ENCODE measurements around the gene ANGPTL8. TPM values are rescaled to one million over a fixed set of nuclear protein-coding genes. Genes with fewer than 3 reads are reported as not detected.

Gene ANGPTL8
- total and polyA plus RNA-seq, 8 donors, result 0.38 to 2.2 (median 1.4) TPM; not detected in 4

DNA sequence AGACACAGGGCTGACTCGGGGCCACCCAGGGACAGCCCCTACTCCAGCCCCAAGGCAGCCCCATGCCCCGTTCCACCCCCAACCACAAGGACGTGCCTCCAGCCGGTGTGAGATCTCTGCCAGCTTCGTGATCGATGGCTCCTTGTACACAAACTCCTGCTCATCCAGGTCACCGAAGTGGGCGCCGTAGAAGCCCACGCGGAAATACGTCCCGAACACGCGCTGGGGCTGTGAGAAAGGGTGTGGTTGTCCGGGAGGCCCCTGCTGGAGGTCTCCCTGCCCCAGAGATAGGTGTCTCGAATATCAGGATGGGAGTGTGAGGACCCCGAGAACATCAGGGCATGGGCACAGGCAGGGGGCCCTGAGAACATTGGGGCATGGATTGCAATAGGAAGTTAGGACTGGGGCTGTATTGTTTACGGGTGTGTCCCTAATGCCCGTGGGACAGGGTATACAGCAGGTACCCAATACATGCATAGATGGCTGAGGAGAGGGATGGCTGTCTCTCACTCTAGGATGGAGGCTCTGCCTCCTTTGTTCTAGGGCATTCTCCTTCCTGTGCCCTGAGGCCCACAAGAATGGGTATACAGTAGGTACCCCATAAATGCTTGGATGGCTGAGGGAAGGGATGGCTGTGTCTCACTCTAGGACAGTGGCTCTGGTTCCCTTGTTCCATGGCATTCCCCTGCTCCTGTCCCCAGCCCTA, 36.8 kb upstream of the ANGPTL8 start:
- DNase-seq (no peak), FAIRE-seq (no peak), ATAC-seq (no peak)
- Histone ChIP-seq H3K9me3 (no peaks in the 10 kb centered on the region), H3K27ac (peak overlapping the region in 1 of 4 donors; percentile 28), H3K4me3 (no peak overlapping the region), H3K36me3 (no peaks in the 10 kb centered on the region), H3K27me3 (no peaks in the 10 kb centered on the region), H3K4me1 (peaks cover 0 to 5% (median 0%) of the 10 kb centered on the region in 3 donors)
- intact Hi-C loops (cut with DNase I), result loop anchor here in 2 of 3 donors (5.0 to 10.0 kb wide), 2 partner anchors 70 to 168 kb away; no protein-coding TSS in a partner anchor
- 86 to 90% methylated on average over 20 of the region's 20 CpGs for WGBS, 2 donors
- TF ChIP-seq, protein P1, sequence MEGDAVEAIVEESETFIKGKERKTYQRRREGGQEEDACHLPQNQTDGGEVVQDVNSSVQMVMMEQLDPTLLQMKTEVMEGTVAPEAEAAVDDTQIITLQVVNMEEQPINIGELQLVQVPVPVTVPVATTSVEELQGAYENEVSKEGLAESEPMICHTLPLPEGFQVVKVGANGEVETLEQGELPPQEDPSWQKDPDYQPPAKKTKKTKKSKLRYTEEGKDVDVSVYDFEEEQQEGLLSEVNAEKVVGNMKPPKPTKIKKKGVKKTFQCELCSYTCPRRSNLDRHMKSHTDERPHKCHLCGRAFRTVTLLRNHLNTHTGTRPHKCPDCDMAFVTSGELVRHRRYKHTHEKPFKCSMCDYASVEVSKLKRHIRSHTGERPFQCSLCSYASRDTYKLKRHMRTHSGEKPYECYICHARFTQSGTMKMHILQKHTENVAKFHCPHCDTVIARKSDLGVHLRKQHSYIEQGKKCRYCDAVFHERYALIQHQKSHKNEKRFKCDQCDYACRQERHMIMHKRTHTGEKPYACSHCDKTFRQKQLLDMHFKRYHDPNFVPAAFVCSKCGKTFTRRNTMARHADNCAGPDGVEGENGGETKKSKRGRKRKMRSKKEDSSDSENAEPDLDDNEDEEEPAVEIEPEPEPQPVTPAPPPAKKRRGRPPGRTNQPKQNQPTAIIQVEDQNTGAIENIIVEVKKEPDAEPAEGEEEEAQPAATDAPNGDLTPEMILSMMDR (IDR thresholded peaks at IDR 0.05), result no peak

DNA sequence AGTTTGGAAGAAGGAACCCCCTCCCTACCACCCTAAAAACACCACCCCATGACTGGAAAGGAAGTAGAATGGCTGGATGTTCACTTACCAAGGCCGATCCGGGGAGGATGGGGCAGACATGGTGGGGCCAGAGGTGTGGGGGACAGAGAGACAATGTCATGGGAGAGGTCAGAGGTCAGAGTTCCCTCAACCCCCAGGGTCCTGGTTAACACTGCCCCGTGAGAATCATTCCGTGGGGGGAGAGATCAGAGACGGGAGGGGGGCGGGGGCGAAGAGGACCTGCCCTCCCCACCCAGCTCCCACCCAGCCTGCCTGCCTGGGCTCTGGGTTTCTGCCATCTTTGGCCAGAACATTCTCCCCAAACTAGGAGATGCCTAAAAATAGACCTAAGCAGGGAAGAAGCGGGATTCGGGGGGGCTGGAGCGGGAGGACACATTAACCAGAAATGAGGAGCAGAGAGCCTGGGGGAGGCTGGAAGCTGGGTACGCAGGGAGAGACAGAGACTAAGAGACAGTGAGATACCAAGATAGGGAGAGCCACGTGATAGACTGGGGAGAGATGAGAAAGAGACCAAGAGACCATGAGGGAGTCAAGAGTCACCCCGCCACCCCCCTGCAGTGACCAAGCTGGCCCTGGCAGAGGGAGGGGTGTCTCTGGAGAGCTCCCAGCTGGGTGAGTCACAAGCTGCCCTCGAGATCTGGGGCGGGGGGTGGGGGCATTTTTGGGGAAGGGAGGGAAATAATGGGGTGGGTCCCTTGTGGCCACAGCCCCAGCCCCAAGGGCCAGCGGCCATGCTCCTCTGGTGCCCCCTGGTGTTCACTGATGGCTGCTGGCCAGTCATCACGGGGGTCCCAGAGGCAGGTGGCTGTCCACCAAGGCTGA, 36.0 kb upstream of the ANGPTL8 start:
- no peak for FAIRE-seq
- TF ChIP-seq, protein P1 (IDR thresholded peaks at IDR 0.05), result peak; percentile 46 to 64 (median 58)
- DNase-seq, result peak in 5 of 6 donors; percentile 44 to 79 (median 71)
- H3K4me3 ChIP-seq, result no peak overlapping the region
- H3K9me3 ChIP-seq, result no peaks in the 10 kb centered on the region
- ATAC-seq, result peak; percentile 28 to 76 (median 62)
- no peaks in the 10 kb centered on the region for H3K36me3 ChIP-seq
- H3K27ac ChIP-seq, result peak overlapping the region in 1 of 4 donors; percentile 28
- H3K4me1 ChIP-seq, result peaks cover 0 to 2% (median 0%) of the 10 kb centered on the region in 3 donors
- 51 to 52% methylated on average over 17 of the region's 17 CpGs for WGBS, 2 donors
- intact Hi-C loops (cut with DNase I), result loop anchor here in 2 of 3 donors (2.0 to 10.0 kb wide), 3 partner anchors 65 to 169 kb away; no protein-coding TSS in a partner anchor
- H3K27me3 ChIP-seq, result no peaks in the 10 kb centered on the region

DNA sequence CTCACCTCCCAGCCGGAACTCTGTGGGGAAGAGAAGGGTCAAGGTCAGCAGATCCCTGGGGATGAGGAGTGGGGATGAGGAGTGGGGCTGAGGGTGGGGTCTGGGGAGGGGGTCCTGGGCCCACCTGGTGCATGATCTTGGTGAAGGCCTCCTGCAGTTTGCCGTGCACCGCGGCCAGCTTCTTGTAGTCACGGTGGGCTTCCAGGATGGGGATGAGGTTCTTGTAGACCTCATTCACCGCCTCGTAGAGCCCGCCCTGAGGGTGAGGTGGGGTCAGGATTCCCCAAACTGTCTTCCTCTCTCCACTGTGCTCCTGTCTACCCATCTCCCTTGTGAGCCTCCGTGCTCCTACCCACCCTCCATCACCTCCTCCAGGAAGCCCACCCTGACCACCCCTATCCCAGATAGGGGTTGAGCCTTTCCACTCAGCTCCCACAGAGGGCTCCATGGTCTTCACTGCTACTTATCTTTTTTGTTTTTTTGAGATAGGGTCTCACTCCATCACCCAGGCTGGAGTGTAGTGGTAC, 35.3 kb upstream of the ANGPTL8 start:
- TF ChIP-seq, protein P1 (IDR thresholded peaks at IDR 0.05), result no peak
- Histone ChIP-seq H3K27ac (no peak overlapping the region), H3K9me3 (no peaks in the 10 kb centered on the region), H3K4me1 (no peaks in the 10 kb centered on the region), H3K36me3 (no peaks in the 10 kb centered on the region), H3K27me3 (no peaks in the 10 kb centered on the region), H3K4me3 (no peak overlapping the region)
- WGBS, 2 donors, result 78 to 87% methylated on average over 9 of the region's 9 CpGs
- ATAC-seq, result peak in 1 of 4 donors; percentile 4
- FAIRE-seq, result no peak
- DNase-seq, result no peak
- intact Hi-C loops (cut with DNase I), result loop anchor here in 2 of 3 donors (2.0 to 10.0 kb wide), 3 partner anchors 65 to 169 kb away; no protein-coding TSS in a partner anchor

DNA sequence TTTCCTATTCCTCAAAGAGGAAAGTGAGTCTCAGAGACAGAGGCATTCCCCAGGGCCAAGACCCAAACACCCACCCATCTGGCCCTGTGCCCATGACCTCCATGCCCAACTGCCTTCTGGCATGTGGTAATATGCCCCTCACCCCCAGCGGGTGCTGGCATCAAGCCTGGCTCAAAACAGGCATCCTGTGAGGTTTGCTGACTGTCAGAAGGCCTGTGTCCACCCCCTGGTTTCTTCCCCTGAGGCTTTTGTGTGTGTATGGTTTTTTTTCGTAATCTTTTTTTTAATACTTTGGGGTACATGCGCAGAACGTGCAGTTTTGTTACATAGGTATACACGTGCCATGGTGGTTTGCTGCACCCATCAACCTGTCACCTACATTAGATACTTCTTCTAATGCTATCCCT, 34.5 kb upstream of the ANGPTL8 start:
- Histone ChIP-seq H3K9me3 (no peaks in the 10 kb centered on the region), H3K4me1 (no peaks in the 10 kb centered on the region), H3K4me3 (no peak overlapping the region), H3K27ac (no peak overlapping the region), H3K36me3 (no peaks in the 10 kb centered on the region), H3K27me3 (no peaks in the 10 kb centered on the region)
- DNase-seq (peak in 2 of 6 donors; percentile 48 to 66), ATAC-seq (no peak), FAIRE-seq (no peak)
- intact Hi-C loops (cut with DNase I), result loop anchor here in 2 of 3 donors (2.0 to 10.0 kb wide), 3 partner anchors 66 to 170 kb away; no protein-coding TSS in a partner anchor
- TF ChIP-seq, protein P1 (IDR thresholded peaks at IDR 0.05), result no peak
- WGBS, 2 donors, result 56% methylated on average over 5 of the region's 5 CpGs
